Central memory CD8-positive, alpha-beta T cell (primary cell): Measurements from ENCODE around the gene MPRIP.
"Not testable (repeated sequence)": the region's sequence is repeated elsewhere in the genome, so short reads cannot be mapped to it uniquely, and the experiment has no call there.

ENCODE experiments used
- ATAC-seq: fragments of 150-1000 bp; cut with Tn5 transposase; replicated peaks from 2 replicates; pipeline ENCODE4 v1.10.0; 2022; ENCODE audit warnings: mild to moderate bottlenecking, moderate FRiP score, moderate number of reproducible peaks; ENCODE audit not compliant: poor library complexity, severe bottlenecking; ENCODE audit errors: extremely low read depth
- DNase-seq, 2 donors: peaks; one replicate each; pipeline ENCODE4 v3.0.0; 2021; ENCODE audit warnings: low spot score in 2 of 2
- H3K27ac Mint-ChIP-seq: one replicate; pipeline ENCODE4 v1.8.0; 2022; ENCODE audit warnings: low read depth, mild to moderate bottlenecking, moderate library complexity, mixed read lengths
- H3K27me3 Mint-ChIP-seq: one replicate; pipeline ENCODE4 v1.8.0; 2022; ENCODE audit warnings: mixed read lengths
- H3K36me3 Mint-ChIP-seq: one replicate; pipeline ENCODE4 v1.8.0; 2022; ENCODE audit warnings: mild to moderate bottlenecking, moderate library complexity, mixed read lengths; ENCODE audit not compliant: insufficient read depth
- H3K4me1 Mint-ChIP-seq: one replicate; pipeline ENCODE4 v1.8.0; 2022; ENCODE audit warnings: mixed read lengths
- H3K4me3 Mint-ChIP-seq: one replicate; pipeline ENCODE4 v1.8.0; 2022; ENCODE audit warnings: mild to moderate bottlenecking, moderate library complexity, mixed read lengths
- H3K9me3 Mint-ChIP-seq: one replicate; pipeline ENCODE4 v1.8.0; 2022; ENCODE audit warnings: mixed read lengths

Gene MPRIP

GRCh38 chr17:17131839-17132238, 89.6 kb downstream of the MPRIP start:
- no peak overlapping the region for H3K27ac Mint-ChIP-seq
- no peaks in the 10 kb centered on the region for H3K9me3 Mint-ChIP-seq
- H3K27me3 Mint-ChIP-seq, result no peaks in the 10 kb centered on the region
- peaks cover 10% of the 10 kb centered on the region for H3K36me3 Mint-ChIP-seq
- ATAC-seq (no peak), DNase-seq (no peak)
- H3K4me1 Mint-ChIP-seq, result peaks cover 21% of the 10 kb centered on the region
- H3K4me3 Mint-ChIP-seq, result no peak overlapping the region

- H3K36me3 Mint-ChIP-seq, result peaks cover 13% of the 10 kb centered on the region
- H3K27me3 Mint-ChIP-seq, result no peaks in the 10 kb centered on the region
- H3K9me3 Mint-ChIP-seq, result no peaks in the 10 kb centered on the region
- no peak overlapping the region for H3K4me3 Mint-ChIP-seq
- peaks cover 13% of the 10 kb centered on the region for H3K4me1 Mint-ChIP-seq
- DNase-seq (no peak), ATAC-seq (no peak)
- H3K27ac Mint-ChIP-seq, result no peak overlapping the region
These were observed 90.5 kb downstream of the MPRIP start for GRCh38 chr17:17132746-17133145.

GRCh38 chr17:17134051-17134956, 92.0 kb downstream of the MPRIP start:
- ATAC-seq (no peak), DNase-seq (no peak)
- Mint-ChIP-seq H3K36me3 (peaks cover 15% of the 10 kb centered on the region), H3K4me3 (no peak overlapping the region), H3K27ac (no peak overlapping the region), H3K4me1 (peaks cover 2% of the 10 kb centered on the region), H3K27me3 (no peaks in the 10 kb centered on the region), H3K9me3 (no peaks in the 10 kb centered on the region)

GRCh38 chr17:17134957-17135333, 92.7 kb downstream of the MPRIP start:
- no peak for DNase-seq
- H3K4me3 Mint-ChIP-seq, result no peak overlapping the region
- H3K27me3 Mint-ChIP-seq, result no peaks in the 10 kb centered on the region
- ATAC-seq, result no peak
- peaks cover 13% of the 10 kb centered on the region for H3K36me3 Mint-ChIP-seq
- no peak overlapping the region for H3K27ac Mint-ChIP-seq
- no peaks in the 10 kb centered on the region for H3K9me3 Mint-ChIP-seq
- no peaks in the 10 kb centered on the region for H3K4me1 Mint-ChIP-seq

DNA sequence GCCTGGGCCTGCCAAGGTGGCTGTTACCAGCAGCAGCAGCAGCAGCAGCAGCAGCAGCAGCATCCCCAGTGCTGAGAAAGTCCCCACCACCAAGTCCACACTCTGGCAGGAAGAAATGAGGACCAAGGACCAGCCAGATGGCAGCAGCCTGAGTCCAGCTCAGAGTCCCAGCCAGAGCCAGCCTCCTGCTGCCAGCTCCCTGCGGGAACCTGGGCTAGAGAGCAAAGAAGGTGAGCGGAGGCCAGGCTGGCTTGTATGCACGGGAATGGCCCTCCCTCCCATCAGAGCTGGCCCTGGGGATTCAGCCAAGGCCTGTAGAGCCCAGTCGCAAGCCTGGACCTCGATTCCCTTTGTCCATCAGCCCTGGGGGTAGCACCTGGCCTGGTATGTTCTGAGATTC, 94.0 kb downstream of the MPRIP start:
- H3K36me3 Mint-ChIP-seq, result peaks cover 13% of the 10 kb centered on the region
- H3K4me1 Mint-ChIP-seq, ATAC-seq, H3K4me3 Mint-ChIP-seq, H3K27ac Mint-ChIP-seq, H3K27me3 Mint-ChIP-seq, DNase-seq, H3K9me3 Mint-ChIP-seq: not testable (repeated sequence)

GRCh38 chr17:17137731-17138585, 95.7 kb downstream of the MPRIP start:
- peaks cover 8% of the 10 kb centered on the region for H3K4me1 Mint-ChIP-seq
- H3K9me3 Mint-ChIP-seq, result no peaks in the 10 kb centered on the region
- DNase-seq, result no peak
- ATAC-seq, result no peak
- no peak overlapping the region for H3K4me3 Mint-ChIP-seq
- peaks cover 15% of the 10 kb centered on the region for H3K36me3 Mint-ChIP-seq
- H3K27ac Mint-ChIP-seq, result no peak overlapping the region
- no peaks in the 10 kb centered on the region for H3K27me3 Mint-ChIP-seq

DNA sequence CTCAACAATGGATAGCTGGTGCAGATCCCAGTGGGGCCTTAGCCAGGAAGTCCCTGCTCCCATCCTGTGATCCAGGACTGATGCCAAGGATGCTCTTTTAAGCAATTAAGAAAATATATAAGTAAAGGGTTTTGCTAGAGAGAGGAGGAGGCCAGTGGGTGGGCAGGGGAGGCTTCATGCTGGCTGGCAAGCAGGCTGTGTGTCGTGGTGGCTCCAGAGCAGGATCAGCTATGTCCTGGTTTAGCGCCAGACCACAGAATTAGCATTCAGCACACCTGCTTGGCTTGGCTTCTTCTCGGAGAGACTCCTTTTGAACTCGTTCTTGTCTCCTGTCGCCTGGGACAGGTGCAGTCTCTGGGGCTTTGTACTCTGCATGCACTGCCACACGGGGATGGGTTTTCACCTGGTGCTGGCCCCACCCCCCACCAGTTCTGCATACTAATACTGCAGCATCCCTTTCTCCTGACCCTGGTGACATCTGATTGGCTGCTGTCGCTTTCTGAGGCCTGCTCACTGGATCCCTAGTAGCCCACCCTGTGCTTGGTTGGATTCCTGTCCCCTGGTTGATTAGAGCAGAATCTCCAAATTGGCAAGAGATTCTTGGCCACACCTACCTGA, 97.8 kb downstream of the MPRIP start:
- no peaks in the 10 kb centered on the region for H3K9me3 Mint-ChIP-seq
- H3K27me3 Mint-ChIP-seq, result no peaks in the 10 kb centered on the region
- H3K36me3 Mint-ChIP-seq, result peaks cover 18% of the 10 kb centered on the region
- H3K4me3 Mint-ChIP-seq, result no peak overlapping the region
- ATAC-seq, result no peak
- H3K27ac Mint-ChIP-seq, result no peak overlapping the region
- DNase-seq, result no peak
- H3K4me1 Mint-ChIP-seq, result peaks cover 8% of the 10 kb centered on the region

DNA sequence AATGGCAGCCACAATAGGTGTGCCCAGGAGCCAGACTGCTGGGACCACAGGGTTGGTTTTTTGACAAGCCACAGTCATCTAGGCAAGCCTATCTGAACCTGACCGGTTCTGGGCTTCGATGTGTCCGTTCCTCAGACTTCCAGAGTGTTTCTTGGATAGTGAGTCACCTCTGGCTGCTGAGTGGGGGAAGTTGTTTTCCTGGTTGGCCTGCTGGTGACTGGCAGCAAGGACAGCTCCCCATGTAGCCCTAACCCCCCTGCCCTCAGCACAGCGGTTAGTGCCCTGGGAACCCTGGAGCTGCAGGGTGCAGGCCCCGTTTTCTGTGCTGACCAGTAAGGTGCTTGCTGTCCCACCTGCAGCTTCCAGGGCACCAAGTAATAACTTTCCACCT, 98.3 kb downstream of the MPRIP start:
- Mint-ChIP-seq H3K36me3 (peaks cover 18% of the 10 kb centered on the region), H3K27ac (no peak overlapping the region), H3K4me1 (peaks cover 8% of the 10 kb centered on the region), H3K9me3 (no peaks in the 10 kb centered on the region), H3K27me3 (no peaks in the 10 kb centered on the region), H3K4me3 (no peak overlapping the region)
- ATAC-seq, result no peak
- no peak for DNase-seq

DNA sequence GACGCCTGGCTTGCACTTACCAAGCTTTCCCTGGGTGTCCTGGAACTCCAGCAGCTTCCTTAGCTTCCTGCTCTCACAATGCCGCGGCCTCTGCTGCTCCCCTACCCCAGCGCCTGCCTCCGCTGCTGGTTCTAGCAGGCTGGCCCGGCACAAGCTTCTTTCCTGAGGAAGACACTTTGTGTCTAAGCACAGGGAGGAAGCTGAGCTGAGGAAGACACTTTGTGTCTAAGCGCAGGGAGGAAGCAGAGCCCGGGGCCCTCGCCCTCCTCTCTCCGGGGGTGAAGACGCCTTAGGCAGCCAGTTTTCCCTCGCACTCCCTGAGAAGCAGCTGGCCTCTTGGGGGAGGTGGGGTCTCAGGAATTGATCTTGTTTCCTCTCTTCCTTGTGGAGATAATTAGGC, 99.0 kb downstream of the MPRIP start:
- H3K9me3 Mint-ChIP-seq, result no peaks in the 10 kb centered on the region
- H3K27ac Mint-ChIP-seq, result peak overlapping the region; percentile 69
- no peak for DNase-seq
- H3K27me3 Mint-ChIP-seq, result no peaks in the 10 kb centered on the region
- no peak overlapping the region for H3K4me3 Mint-ChIP-seq
- H3K4me1 Mint-ChIP-seq, result peaks cover 8% of the 10 kb centered on the region
- no peak for ATAC-seq
- peaks cover 19% of the 10 kb centered on the region for H3K36me3 Mint-ChIP-seq

DNA sequence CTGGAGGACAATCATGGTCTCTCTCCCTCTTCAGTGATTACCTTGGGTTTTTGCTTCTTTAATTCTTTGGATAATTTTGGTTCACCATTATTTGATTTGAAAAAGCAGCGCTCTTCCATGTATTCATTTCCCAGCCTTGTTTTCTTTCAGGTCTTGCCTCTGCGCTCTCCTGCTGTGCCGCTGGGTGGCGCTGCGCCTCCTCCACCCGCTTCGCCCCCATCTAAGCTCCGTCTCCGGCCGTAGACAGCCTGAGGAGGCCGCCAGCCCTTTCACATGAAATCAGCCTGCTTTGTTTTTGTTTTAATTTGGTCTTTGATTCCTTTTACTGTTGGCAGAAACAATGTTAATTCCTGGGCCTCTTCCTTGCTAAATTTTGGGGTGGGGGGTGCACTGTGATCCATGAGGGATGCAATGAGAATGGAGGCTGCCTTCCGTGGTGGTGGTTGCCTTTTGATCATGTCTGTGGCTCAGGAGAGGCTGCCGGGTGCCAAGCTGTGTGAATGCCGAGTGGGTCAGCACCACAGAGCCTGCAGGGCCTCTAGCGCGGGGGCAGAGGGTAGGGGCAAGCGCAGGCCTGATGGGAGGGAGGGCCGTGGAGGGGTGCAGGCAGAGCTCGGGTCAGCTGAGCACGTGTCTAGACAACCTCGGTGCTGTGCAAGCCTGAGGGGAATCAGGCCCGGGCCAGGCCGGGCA, 99.7 kb downstream of the MPRIP start:
- Mint-ChIP-seq H3K4me1 (peaks cover 14% of the 10 kb centered on the region), H3K27ac (peak overlapping the region; percentile 69), H3K4me3 (no peak overlapping the region), H3K9me3 (no peaks in the 10 kb centered on the region), H3K36me3 (peaks cover 20% of the 10 kb centered on the region), H3K27me3 (no peaks in the 10 kb centered on the region)
- ATAC-seq, result no peak
- DNase-seq, result no peak

- DNase-seq (no peak), ATAC-seq (no peak)
- Mint-ChIP-seq H3K27ac (peak overlapping the region; percentile 69), H3K27me3 (no peaks in the 10 kb centered on the region), H3K4me3 (no peak overlapping the region), H3K9me3 (no peaks in the 10 kb centered on the region), H3K36me3 (peaks cover 19% of the 10 kb centered on the region), H3K4me1 (peaks cover 14% of the 10 kb centered on the region)
These were observed 100.3 kb downstream of the MPRIP start for GRCh38 chr17:17142556-17142955.

DNA sequence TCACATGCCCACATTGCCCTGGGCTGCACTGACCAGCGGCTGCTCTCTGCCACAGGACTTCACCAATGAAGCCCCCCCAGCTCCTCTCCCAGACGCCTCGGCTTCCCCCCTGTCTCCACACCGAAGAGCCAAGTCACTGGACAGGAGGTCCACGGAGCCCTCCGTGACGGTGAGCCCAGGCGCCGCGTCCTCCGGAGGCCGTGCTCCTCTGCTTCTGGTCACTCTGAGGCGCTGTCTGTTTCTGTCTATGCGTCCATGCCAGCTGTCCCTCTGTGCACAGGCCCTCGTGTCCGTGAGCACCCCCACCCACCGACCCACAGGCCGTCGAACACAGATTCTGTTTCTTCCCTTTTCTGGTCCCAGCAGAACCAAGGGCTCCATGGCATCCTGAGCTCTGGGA, 101.2 kb downstream of the MPRIP start:
- DNase-seq (no peak), ATAC-seq (no peak)
- Mint-ChIP-seq H3K36me3 (peaks cover 19% of the 10 kb centered on the region), H3K27me3 (no peaks in the 10 kb centered on the region), H3K4me3 (no peak overlapping the region), H3K4me1 (peaks cover 14% of the 10 kb centered on the region), H3K9me3 (no peaks in the 10 kb centered on the region), H3K27ac (no peak overlapping the region)
